Epithelial cell of prostate (primary cell): Measurements from ENCODE around the gene PSD4.

Experiments used
- DNase-seq: peaks from one replicate; pipeline ENCODE4 v3.0.0-alpha.2; 2011; ENCODE audit warnings: low read depth, low spot score
- H3K27ac ChIP-seq: fragments of 450-650 bp; 2 replicates; pipeline ENCODE4 v1.5.1; 2017; ENCODE audit warnings: mild to moderate bottlenecking

The PSD4 gene

DNA sequence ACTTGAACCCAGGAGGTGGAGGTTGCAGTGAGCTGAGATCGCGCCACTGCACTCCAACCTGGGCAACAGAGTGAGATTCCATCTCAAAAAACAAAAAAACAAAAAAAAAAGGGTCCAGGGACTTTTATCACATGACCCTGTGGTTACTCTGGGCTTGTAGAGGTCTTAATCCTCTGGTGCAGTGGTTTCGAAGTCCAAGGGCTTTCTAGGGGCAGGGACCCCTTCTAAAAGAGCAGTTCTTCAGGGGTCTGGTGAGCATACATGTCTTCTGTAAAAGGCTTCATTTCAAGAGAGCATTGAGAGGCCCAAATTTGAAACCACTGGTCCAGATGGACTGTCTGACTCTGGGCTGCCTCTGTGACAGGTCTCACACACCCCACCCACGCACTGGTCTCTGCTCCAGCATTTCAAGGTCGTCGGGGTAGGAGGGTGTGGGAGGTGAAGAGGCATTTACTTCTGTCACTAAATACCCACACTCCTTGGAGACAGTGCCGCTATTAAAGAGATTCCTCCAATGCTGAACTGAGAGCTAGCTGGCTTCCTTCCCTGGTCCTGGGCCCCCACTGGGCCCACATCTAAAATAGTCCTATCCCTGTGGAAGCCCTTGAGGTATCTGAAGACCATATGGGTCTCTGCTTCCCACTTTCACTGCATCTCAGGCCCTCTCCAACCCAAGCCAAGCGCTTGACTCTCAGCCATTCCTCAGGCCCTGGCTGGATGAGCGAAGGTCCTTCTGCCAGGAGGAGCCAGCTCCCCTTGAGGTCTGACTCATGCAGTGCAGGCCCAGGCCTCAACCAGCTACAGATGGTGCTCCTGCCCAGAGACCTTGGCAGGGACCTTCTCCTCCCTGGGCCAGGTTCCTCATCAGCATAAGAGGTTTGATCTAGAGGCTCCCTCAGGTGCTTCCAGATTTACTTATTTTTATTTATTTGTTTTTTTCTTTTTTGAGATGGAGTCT, 60.1 kb downstream of the PSD4 start:
- H3K27ac ChIP-seq, result no peak overlapping the region
- no peak for DNase-seq

GRCh38 chr2:113234721-113235346, 61.1 kb downstream of the PSD4 start:
- peak overlapping the region; percentile 98 for H3K27ac ChIP-seq
- DNase-seq, result no peak

GRCh38 chr2:113235347-113236226, 61.8 kb downstream of the PSD4 start:
- peak overlapping the region; percentile 98 for H3K27ac ChIP-seq
- peak; percentile 18 for DNase-seq

DNA sequence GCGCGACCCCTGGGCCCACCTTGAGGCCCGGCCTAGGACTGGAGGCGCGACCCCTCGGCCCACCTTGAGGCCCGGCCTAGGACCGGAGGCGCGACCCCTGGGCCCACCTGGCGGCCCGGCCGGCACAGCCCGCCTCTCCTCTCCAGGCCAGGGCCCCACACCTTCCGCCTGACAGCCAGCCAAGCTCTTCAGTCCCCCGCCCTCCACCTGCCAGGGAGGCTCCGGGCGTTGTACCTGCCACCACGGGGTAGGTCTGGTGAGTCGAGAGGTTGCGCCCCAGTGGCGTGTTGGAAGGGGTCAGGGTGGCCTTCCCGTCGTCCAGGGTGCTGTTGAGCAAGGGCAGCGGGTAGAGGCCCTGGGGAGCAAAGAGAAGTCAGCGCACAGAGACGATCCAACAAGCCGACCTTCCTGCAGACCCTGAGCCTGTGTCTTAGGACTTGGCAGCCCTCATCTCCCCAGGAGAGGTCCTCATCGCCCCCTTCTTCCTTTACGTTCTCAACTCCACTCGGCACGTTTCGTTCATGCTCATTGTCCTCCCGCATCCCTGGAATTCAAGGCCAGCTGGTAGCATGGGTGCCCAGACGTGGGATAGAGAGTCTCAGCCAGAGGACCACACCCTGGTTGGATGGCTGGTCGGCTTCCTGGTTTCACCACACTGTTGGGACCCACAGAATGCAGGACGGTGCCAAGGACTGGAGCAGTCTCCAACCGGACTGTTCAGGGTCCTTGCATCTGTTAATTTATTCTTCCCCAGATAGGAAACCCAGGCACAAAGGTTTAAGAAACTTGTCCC, 62.8 kb downstream of the PSD4 start:
- peak overlapping the region; percentile 98 for H3K27ac ChIP-seq
- no peak for DNase-seq

- DNase-seq, result no peak
- peak overlapping the region; percentile 98 for H3K27ac ChIP-seq
Observed at GRCh38 chr2:113237604-113238160, 63.9 kb downstream of the PSD4 start.

DNA sequence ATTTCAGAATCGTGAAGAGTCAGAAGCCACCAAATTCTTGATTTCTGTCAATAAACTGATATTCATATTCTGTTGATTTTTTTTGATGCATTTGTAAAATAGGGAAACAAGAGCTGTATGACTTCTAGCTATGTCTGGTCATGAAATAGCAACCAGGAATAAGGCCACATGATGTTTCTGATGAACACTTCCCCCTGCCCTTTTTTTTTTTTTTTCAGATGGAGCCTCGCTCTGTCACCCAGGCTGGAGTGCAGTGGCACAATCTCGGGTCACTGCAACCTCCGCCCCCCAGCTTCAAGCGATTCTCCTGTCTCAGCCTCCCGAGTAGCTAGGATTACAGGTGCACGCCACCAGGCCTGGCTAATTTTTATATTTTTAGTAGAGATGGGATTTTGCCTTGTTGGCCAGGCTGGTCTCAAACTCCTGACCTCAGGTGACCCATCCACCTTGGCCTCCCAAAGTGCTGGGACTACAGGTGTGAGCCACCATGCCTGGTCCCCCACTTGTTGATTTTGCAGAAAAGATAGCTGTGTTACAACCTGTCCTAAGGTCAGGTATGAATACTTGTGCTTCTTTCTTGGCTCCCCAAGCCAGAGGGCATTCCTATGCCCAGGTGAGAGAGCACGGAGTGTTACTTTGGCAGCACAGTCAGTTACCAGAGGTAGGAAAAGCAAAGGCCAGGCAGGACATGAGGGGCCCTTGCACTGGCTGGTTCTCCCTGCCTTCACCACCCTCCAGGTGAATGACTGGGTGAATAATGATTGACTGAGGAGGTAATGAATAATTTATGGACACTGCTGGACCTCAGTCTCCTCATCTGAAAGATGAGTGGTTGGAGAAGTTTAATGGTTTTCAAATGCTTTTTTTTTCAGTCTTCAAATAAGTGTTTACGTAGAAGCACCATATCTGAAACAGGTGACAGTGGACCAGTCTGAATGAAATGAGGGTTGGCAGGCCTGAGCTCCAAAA, 65.4 kb downstream of the PSD4 start:
- peak overlapping the region; percentile 98 for H3K27ac ChIP-seq
- DNase-seq, result no peak

DNA sequence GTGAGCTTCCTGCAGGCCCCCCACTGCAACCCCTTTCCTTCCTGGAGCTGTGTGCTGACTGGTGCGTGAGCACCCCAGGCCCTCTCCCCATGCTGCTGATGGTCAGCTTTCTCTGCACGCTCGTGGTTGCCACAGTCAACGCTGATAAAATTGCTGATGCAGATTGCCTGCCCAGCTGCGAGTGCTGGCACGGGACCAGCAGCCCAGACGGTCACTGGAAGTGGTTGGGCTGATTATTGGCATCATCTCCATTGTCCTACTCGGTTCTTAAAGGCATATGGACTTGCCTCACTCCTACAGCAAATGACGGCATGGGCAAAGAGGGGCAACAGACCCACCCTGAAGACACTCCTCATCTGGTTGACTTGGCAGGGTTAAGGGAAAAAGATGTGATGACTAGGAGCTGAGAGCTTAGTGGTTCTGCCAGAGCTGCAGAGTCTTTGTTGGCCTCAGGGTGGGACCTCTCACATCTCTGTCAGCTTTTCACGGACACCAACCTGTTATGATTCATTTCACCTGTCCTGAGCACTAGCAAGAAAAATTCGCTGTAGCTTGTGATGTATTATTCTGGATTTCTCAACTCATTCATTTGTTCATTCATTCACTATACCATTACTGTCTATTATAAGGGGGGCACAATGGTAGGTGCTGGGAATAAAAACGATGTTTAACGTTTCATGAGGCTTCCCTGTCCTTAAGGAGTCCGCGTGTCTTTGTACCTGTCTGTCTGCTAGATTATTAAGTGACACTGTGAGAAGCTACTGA, 66.6 kb downstream of the PSD4 start:
- peak; percentile 92 for DNase-seq
- H3K27ac ChIP-seq, result peak overlapping the region; percentile 98

GRCh38 chr2:113240915-113241911, 67.4 kb downstream of the PSD4 start:
- H3K27ac ChIP-seq, result peak overlapping the region; percentile 98
- peak; percentile 100 for DNase-seq

DNA sequence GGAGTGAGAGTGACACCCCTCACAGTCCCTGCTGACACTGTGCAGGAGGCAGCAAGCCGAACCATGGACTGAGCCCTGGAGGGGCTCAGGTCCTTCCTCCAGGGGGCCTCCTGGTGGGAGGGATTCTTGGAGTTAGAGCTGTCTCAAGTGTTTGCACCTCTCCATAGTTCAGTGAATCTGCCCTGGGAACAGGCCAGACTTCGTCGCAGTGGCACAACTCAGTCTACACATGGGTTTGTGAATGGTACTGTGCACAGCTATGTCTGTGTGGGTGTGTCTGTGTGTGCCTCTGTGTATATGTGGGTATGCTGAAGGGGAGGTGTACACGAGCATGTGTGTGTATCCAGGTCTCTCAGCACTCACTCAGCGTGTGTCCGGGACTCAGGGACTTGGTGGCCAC, 68.6 kb downstream of the PSD4 start:
- peak overlapping the region; percentile 98 for H3K27ac ChIP-seq
- DNase-seq, result no peak

GRCh38 chr2:113245276-113245711, 71.5 kb downstream of the PSD4 start:
- DNase-seq, result no peak
- H3K27ac ChIP-seq, result no peak overlapping the region

GRCh38 chr2:113246606-113247005, 72.8 kb downstream of the PSD4 start:
- no peak overlapping the region for H3K27ac ChIP-seq
- DNase-seq, result no peak

DNA sequence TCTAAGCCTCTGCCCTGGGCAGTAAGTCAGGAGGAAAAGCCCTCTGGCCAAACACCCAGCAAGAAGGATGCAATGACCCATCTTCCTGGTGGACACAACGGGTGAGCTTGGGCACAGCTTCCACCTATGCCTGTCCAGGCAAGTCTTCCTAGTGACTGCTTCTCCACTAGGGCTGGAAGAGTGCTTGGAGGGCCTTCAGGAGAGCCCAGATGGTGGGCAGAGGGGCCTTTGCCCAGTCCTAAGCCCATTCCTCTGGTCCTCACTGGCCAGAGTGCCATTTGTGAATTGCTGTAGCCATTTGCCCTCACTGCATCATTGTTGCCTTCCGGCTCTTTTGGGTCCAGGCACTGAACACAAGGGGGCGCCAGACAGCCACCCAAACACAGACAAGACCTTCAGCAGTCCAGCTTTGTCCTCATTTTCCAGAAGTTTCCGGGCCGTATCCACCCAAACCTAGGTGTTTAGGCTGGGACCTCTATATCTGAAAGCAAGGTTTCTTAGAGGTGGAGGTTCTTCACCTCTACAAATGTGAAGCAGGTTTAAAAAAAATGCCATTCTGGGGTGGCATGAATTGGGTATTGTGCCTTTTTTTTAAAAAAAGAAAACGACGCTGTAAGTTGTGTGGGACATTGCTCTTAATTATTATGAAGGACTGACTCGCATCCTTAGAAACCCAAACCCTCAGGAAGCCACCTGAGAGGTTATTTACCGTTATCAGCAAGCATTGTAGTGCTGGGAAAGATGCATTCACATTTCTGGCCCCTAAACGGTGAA, 75.4 kb downstream of the PSD4 start:
- peak; percentile 10 for DNase-seq
- H3K27ac ChIP-seq, result no peak overlapping the region

- no peak for DNase-seq
- H3K27ac ChIP-seq, result no peak overlapping the region
Observed at GRCh38 chr2:113251118-113251517, 77.3 kb downstream of the PSD4 start.

DNA sequence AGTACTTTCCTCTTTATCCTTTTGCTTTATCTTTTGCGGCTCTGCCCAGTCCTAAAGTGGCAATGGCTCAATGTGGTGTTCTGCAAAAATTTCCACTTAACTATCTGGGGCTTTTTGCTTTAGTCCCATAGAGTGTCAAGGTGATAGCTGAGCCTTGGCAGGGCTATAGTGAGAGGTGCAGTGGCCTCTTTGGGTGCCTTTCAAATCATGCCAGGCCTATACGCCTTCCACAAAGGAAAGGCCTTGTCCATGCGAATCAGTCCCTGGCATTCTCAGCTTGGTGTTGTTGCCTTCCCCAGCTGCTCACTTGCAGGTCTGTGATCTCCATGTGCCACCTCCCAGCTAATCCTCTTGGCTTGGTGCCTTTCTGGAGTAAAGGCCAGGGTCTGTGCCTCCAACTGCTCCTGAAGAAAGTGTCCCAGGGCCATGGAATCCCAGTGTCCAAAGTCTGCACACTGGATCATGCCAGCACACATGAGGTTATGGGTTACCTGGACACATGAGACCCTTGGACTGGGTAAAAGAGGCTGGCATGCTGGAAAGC, 78.3 kb downstream of the PSD4 start:
- H3K27ac ChIP-seq, result no peak overlapping the region
- no peak for DNase-seq

GRCh38 chr2:113253453-113253852, 79.7 kb downstream of the PSD4 start:
- no peak overlapping the region for H3K27ac ChIP-seq
- DNase-seq, result no peak
